Skin epidermis (tissue), 12 donors: ENCODE measurements around the gene MUC5B.

ENCODE experiments used
- H3K27ac ChIP-seq, 21 experiments: fragments of 200-600 bp; sonication (generic) in 11 of 21; one replicate each; pipeline ENCODE4 v1.5.0; 2020; ENCODE audit warnings: mild to moderate bottlenecking in 3 of 21, inconsistent platforms in 2 of 21, moderate library complexity in 2 of 21
- H3K4me3 ChIP-seq, 7 experiments: fragments of 200-600 bp; sonication (generic) in 2 of 7; one replicate each; pipeline ENCODE4 v1.5.0; 2020; ENCODE audit warnings: inconsistent platforms in 2 of 7, mild to moderate bottlenecking in 2 of 7, moderate library complexity in 1 of 7

Gene MUC5B

GRCh38 chr11:1303973-1304372 is 81.1 kb downstream of the MUC5B start:
- H3K4me3 ChIP-seq = no peak overlapping the region
- H3K27ac ChIP-seq = peak overlapping the region in 20 of 21 experiments; percentile 2 to 86 (median 62)

DNA sequence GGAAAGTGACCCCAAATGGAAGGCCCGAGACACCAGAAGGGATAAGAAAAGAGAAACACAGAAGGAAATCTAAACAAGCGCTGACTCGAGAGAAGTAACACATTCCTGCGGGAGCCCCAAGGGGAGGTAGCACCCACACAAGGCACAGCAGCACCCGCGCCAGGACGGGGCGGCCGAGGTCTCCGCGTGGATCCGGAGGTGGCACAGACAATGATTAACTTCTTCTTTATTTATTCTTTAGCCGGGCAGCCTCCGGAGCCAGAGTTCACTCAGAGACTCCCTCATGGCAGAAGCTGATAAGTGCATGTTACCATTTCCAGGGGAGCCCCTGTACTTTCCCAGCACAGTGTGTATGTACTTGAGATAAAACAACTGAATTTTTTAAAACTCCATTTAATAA is 81.5 kb downstream of the MUC5B start:
- peak overlapping the region in 19 of 21 experiments; percentile 2 to 86 (median 64) for H3K27ac ChIP-seq
- no peak overlapping the region for H3K4me3 ChIP-seq

DNA sequence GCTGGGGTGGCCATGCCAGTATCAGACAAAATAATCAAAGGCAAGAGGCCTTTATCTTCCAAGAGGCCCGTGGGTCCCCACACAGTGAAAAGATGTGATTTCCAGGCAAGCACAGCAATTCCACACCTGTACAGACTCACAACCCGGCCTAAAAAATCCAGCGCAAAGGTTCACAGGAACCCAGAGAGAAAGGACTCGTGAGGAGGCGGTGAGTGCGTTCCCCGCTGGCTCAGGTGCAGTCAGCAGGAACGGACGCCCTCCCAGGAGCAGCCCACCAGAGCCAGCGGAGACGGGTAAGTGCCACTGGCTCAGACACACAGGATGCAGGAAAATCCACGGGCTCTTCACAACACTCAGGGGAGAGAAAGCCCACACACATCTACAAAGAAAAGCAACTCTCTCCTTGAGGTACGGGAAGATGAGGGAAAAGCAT is 82.2 kb downstream of the MUC5B start:
- peak overlapping the region in 4 of 21 experiments; percentile 5 to 86 (median 72) for H3K27ac ChIP-seq
- H3K4me3 ChIP-seq = no peak overlapping the region

DNA sequence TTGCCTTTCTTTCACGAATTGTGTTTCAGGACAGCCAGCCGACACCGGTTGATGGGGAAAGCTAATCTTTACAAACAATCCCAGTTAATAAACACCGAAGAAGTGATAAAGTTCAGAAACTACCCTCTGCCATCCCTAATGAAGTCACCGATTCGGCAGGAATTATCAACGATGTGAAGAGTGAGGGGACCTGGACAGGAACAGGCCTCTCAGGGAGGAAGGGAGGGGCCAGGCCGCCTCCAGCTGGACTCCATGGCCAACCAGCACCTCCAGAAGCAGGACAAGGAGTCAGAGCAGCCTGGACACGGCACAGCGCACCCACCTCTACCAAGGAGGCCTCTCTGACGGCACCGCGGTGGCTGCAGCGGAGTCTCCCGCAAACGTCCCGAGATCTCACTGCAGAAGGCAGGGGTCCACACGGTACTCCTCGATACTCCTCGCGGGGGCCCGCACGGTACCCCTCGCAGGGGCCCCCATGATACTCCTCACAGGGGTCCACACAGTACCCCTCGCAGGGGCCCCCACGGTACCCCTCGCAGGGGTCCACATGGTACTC is 82.7 kb downstream of the MUC5B start:
- Histone ChIP-seq H3K4me3 (no peak overlapping the region), H3K27ac (peak overlapping the region in 4 of 21 experiments; percentile 21 to 93 (median 83))

DNA sequence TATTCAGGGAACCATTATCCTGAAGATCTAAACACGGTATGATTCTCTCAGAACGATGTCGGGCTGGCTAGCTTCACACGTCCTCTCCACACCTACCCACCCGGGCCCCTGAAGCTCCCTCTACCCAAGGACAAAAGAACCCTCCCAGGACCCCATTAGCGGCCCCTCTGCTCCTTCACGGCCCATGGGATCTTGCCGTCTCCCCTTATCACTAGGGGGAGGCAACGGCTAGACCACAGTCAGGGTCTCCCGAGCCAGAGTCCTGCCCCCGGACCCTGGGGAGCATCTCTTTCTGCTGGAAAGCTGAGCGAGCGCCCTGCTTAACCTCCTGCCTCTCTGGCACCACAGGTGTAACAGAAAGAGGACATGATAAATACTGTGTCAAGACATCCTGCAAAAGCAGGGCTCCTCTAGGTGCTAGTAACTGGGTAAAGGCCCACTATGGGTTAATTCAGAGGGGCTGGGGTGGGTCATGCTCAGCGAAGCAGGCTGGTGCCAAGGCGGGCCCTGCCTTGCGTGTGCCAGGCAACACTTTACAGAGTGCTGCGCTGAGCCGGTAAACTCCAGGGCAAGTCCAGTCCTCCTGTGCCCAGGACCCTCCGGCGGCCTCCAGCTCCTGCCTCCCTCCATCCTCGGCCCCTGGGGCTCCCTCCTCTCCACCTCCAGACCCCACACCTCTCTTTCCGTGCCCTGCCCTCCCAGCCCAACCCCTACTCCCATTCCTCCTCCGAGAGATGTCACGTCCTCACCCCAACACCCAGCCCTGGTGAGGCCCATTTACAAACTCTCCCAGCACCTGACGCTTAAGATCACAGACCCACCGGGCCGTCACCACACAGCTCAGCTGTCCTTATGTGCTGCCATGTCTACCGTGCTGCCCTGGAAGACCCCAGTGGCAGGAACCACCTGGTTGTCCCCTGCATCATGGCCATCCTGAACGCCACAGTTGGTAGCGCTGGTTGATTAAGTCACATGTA is 83.6 kb downstream of the MUC5B start:
- H3K27ac ChIP-seq = peak overlapping the region in 18 of 21 experiments; percentile 7 to 98 (median 94)
- H3K4me3 ChIP-seq = peak overlapping the region in 3 of 7 experiments; percentile 1 to 98 (median 21)

GRCh38 chr11:1307163-1307870 is 84.5 kb downstream of the MUC5B start:
- Histone ChIP-seq H3K27ac (peak overlapping the region in 20 of 21 experiments; percentile 16 to 98 (median 94)), H3K4me3 (peak overlapping the region in 5 of 7 experiments; percentile 2 to 99 (median 94))

GRCh38 chr11:1307998-1308742 is 85.3 kb downstream of the MUC5B start:
- H3K27ac ChIP-seq = peak overlapping the region in 19 of 21 experiments; percentile 83 to 98 (median 96)
- H3K4me3 ChIP-seq = peak overlapping the region; percentile 74 to 99 (median 88)

- H3K27ac ChIP-seq = peak overlapping the region; percentile 78 to 98 (median 96)
- peak overlapping the region; percentile 74 to 99 (median 88) for H3K4me3 ChIP-seq
These were observed 86.1 kb downstream of the MUC5B start for GRCh38 chr11:1308743-1309497.

GRCh38 chr11:1309498-1310317 is 86.8 kb downstream of the MUC5B start, which contains the start of gene TOLLIP:
TOLLIP (minus strand) TSS chr11:1309632; CDS start chr11:1309498, 134 bp downstream.
- H3K4me3 ChIP-seq = peak within 1 kb of the TSS; percentile 74 to 99 (median 88)
- H3K27ac ChIP-seq = peak within 1 kb of the TSS; percentile 78 to 98 (median 96)

DNA sequence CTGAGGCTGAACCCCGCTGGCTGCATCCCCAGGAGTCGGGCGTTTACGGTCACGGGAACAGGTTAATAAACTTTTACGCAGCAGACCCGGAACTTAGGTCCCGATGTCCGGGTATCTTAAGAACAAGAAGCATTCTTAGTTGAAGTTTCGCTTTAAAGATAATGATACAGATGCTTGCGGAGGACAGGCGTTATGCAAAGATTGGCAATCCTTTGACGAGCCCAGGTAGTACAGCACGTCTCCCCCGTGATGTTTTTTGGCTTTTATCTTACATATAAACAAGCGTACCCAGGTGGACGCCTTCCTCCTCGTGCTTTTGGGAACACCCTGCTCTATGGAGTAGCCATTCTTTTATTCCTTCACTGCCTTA is 87.4 kb downstream of the MUC5B start:
- Histone ChIP-seq H3K27ac (peak overlapping the region; percentile 78 to 98 (median 96)), H3K4me3 (peak overlapping the region; percentile 74 to 99 (median 88))

GRCh38 chr11:1310772-1311468 is 88.1 kb downstream of the MUC5B start:
- H3K4me3 ChIP-seq = peak overlapping the region in 5 of 7 experiments; percentile 74 to 99 (median 94)
- peak overlapping the region in 12 of 21 experiments; percentile 84 to 98 (median 96) for H3K27ac ChIP-seq
